K562 (cell line): Measurements from ENCODE around the gene WDR90. TPM values are rescaled to one million over a fixed set of nuclear protein-coding genes. Genes with fewer than 3 reads are reported as not detected.

Experiments
- BCL6 ChIP-seq: fragments of 250-450 bp; sonication (Bioruptor Pico); IDR thresholded peaks from 2 replicates; pipeline ENCODE4 v1.4.0; 2020
- CLOCK ChIP-seq: fragments of 250-450 bp; sonication (Bioruptor Pico); IDR thresholded peaks from 2 replicates; pipeline ENCODE4 v1.4.0; 2020; ENCODE audit warnings: mild to moderate bottlenecking, moderate library complexity, borderline replicate concordance
- E4F1 ChIP-seq: fragments of 250-450 bp; sonication (Bioruptor Pico); IDR thresholded peaks from 2 replicates; pipeline ENCODE4 v1.5.0; 2021; ENCODE audit warnings: mild to moderate bottlenecking, borderline replicate concordance
- ELK3 ChIP-seq: fragments of 450-650 bp; formaldehyde crosslinking; IDR thresholded peaks from 2 replicates; pipeline ENCODE4 v1.4.0; 2020; ENCODE audit warnings: mild to moderate bottlenecking
- RBM22 ChIP-seq: fragments of 200-400 bp; formaldehyde crosslinking; IDR thresholded peaks from 2 replicates; pipeline ENCODE4 v1.6.1; 2018; ENCODE audit warnings: low read length, low read depth; ENCODE audit not compliant: poor library complexity, severe bottlenecking
- ZFP91 ChIP-seq: sonication (generic); formaldehyde crosslinking; IDR thresholded peaks from 2 replicates; pipeline ENCODE4 v1.8.0; 2022; ENCODE audit warnings: mild to moderate bottlenecking, missing genetic modification reagents
- ZNF277 ChIP-seq: fragments of 250-450 bp; sonication (Bioruptor Pico); IDR thresholded peaks from 2 replicates; pipeline ENCODE4 v1.8.0; 2022; ENCODE audit warnings: inconsistent platforms, mild to moderate bottlenecking, moderate library complexity, borderline replicate concordance
- ZNF551 ChIP-seq: fragments of 250-450 bp; sonication (Bioruptor Pico); IDR thresholded peaks from 2 replicates; pipeline ENCODE4 v1.5.0; 2021; ENCODE audit warnings: mild to moderate bottlenecking, moderate library complexity
- polyA plus RNA-seq, 8 experiments: library from polyadenylated mRNA; depleted of rRNA in 4 of 8; stranded (reverse) in 5 of 8; unstranded in 3 of 8; fragments of >200 nt; fragmentation: Nextera tagmentation in 2 of 8; fragmentation: Illumina TruSeq in 1 of 8; extraction: Ambion mirVana in 2 of 8; extraction: Trizol in 1 of 8; gene quantifications; 2 replicates each; pipeline versions ENCODE4 v1.2.1 to v1.2.3, GENCODE V29; 2011 to 2014; ENCODE audit warnings: inconsistent platforms in 1 of 8, missing spikeins in 1 of 8
- total RNA-seq, 7 experiments: library from RNA; depleted of rRNA in 6 of 7; stranded (reverse); fragments of >200 nt in 6 of 7; fragmentation: Illumina TruSeq in 2 of 7; extraction: Trizol in 2 of 7; gene quantifications; 2 replicates each; pipeline versions ENCODE4 v1.2.1 to v1.2.3, GENCODE V29; 2011 to 2021; ENCODE audit warnings: low replicate concordance in 1 of 7

The WDR90 gene
- total and polyA plus RNA-seq, 9 of the 15 experiments (the other 6 are each of a cell fraction or from before 2014, with no cell fraction given): 0.44 to 12.6 (median 3.3) TPM

GRCh38 chr16:630249-630814 lies 18.8 kb upstream of the WDR90 start (continued):
- TF ChIP-seq ZNF551 (CRISPR knock-in tag) (no peak), E4F1 (CRISPR knock-in tag) (no peak), ZFP91 (no peak), BCL6 (CRISPR knock-in tag) (no peak), RBM22 (peak; percentile 54), CLOCK (CRISPR knock-in tag) (no peak), ZNF277 (CRISPR knock-in tag) (no peak), ELK3 (CRISPR knock-in tag) (no peak)
- TF ChIP-seq, all 486 proteins: peak for 15
